Measurements from ENCODE around the gene SIL1. TPM values are rescaled to one million over a fixed set of nuclear protein-coding genes. Genes with fewer than 3 reads are reported as not detected.

SIL1 gene
- total and polyA plus RNA-seq, 2 of the 8 experiments (the other 6 are each of a cell fraction or from before 2014, with no cell fraction given) = 8.3 to 12.8 TPM

GRCh38 chr5:138998521-138998920, 199.6 kb downstream of the SIL1 start (continued):
- no peak for TF ChIP-seq JUN (IDR thresholded peaks at IDR 0.05; ENCODE audit: low read depth, low read length)
- no peak for TF ChIP-seq YY1 (IDR thresholded peaks at IDR 0.05; ENCODE audit: low read depth, low read length)
